Measurements from ENCODE around the gene MTFR2.

- TF ChIP-seq CTCF (IDR thresholded peaks at IDR 0.05; ENCODE audit: insufficient read depth, low read length, poor library complexity, severe bottlenecking) (no peak), EZH2phosphoT487 (conservative IDR thresholded peaks at IDR 0.05; ENCODE audit: low read length) (no peak)
Measured at GRCh38 chr6:136282906-136283305, 32.8 kb upstream of the MTFR2 start.
